ENCODE results near the gene PTPRB. TPM values are rescaled to one million over a fixed set of nuclear protein-coding genes. Genes with fewer than 3 reads are reported as not detected.

Gene PTPRB
- total and polyA plus RNA-seq, 2 donors (not counting 1 experiment from before 2014, with no cell fraction given), result 0.66 to 1.6 TPM

- H4K20me1 ChIP-seq (ENCODE audit: control insufficient read depth, extremely low read depth, insufficient read depth, low read length), result no peaks in the 10 kb centered on the region
- H3K27ac ChIP-seq (ENCODE audit: insufficient read depth, low read length), result no peak overlapping the region
- TF ChIP-seq CTCF (conservative IDR thresholded peaks at IDR 0.05 in 1 of 2, IDR thresholded peaks at IDR 0.05 in 1 of 2; ENCODE audit: low read depth in 1 of 2, low read length in 2 of 2) (no peak), EZH2 (IDR thresholded peaks at IDR 0.05; ENCODE audit: low read length, missing control alignments) (no peak)
- no peak overlapping the region for H3K9ac ChIP-seq (ENCODE audit: insufficient read depth, low read length)
- no peaks in the 10 kb centered on the region for H3K36me3 ChIP-seq (ENCODE audit: control insufficient read depth, insufficient read depth, low read length)
- no peaks in the 10 kb centered on the region for H3K27me3 ChIP-seq (ENCODE audit: control insufficient read depth, insufficient read depth, low read length)
- no peak overlapping the region for H2AFZ ChIP-seq (ENCODE audit: low read length)
- no peak for DNase-seq (ENCODE audit: low read depth in 2 of 2)
- no peaks in the 10 kb centered on the region for H3K79me2 ChIP-seq (ENCODE audit: control insufficient read depth, insufficient read depth, low read length)
- H3K9me3 ChIP-seq (ENCODE audit: control insufficient read depth, insufficient read depth, low read depth, low read length), result no peaks in the 10 kb centered on the region
- no peak overlapping the region for H3K4me2 ChIP-seq (ENCODE audit: extremely low read depth, insufficient read depth, low read length)
- no peak overlapping the region for H3K4me3 ChIP-seq (replicated peaks in 1 of 4; ENCODE audit: control extremely low read depth in 1 of 4, insufficient read depth in 1 of 4, low read depth in 3 of 4, low read length in 4 of 4)
- no peaks in the 10 kb centered on the region for H3K4me1 ChIP-seq (ENCODE audit: control insufficient read depth, extremely low read depth, insufficient read depth, low read length)
Measured at GRCh38 chr12:70667253-70667652, 30.0 kb upstream of the PTPRB start.

GRCh38 chr12:70666364-70666763 lies 29.1 kb upstream of the PTPRB start:
- H3K4me3 ChIP-seq (replicated peaks in 1 of 4; ENCODE audit: control extremely low read depth in 1 of 4, insufficient read depth in 1 of 4, low read depth in 3 of 4, low read length in 4 of 4), result no peak overlapping the region
- no peak overlapping the region for H2AFZ ChIP-seq (ENCODE audit: low read length)
- no peaks in the 10 kb centered on the region for H3K79me2 ChIP-seq (ENCODE audit: control insufficient read depth, insufficient read depth, low read length)
- no peaks in the 10 kb centered on the region for H3K9me3 ChIP-seq (ENCODE audit: control insufficient read depth, insufficient read depth, low read depth, low read length)
- H3K4me1 ChIP-seq (ENCODE audit: control insufficient read depth, extremely low read depth, insufficient read depth, low read length), result peaks cover 1% of the 10 kb centered on the region
- no peaks in the 10 kb centered on the region for H4K20me1 ChIP-seq (ENCODE audit: control insufficient read depth, extremely low read depth, insufficient read depth, low read length)
- no peak overlapping the region for H3K27ac ChIP-seq (ENCODE audit: insufficient read depth, low read length)
- DNase-seq (ENCODE audit: low read depth in 2 of 2), result no peak
- no peak overlapping the region for H3K9ac ChIP-seq (ENCODE audit: insufficient read depth, low read length)
- H3K4me2 ChIP-seq (ENCODE audit: extremely low read depth, insufficient read depth, low read length), result no peak overlapping the region
- no peaks in the 10 kb centered on the region for H3K36me3 ChIP-seq (ENCODE audit: control insufficient read depth, insufficient read depth, low read length)
- TF ChIP-seq CTCF (conservative IDR thresholded peaks at IDR 0.05 in 1 of 2, IDR thresholded peaks at IDR 0.05 in 1 of 2; ENCODE audit: low read depth in 1 of 2, low read length in 2 of 2), result no peak
- H3K27me3 ChIP-seq (ENCODE audit: control insufficient read depth, insufficient read depth, low read length), result no peaks in the 10 kb centered on the region

GRCh38 chr12:70664465-70664881 lies 27.2 kb upstream of the PTPRB start:
- H3K4me2 ChIP-seq (ENCODE audit: extremely low read depth, insufficient read depth, low read length), result no peak overlapping the region
- no peaks in the 10 kb centered on the region for H3K27me3 ChIP-seq (ENCODE audit: control insufficient read depth, insufficient read depth, low read length)
- no peak overlapping the region for H3K9ac ChIP-seq (ENCODE audit: insufficient read depth, low read length)
- no peak overlapping the region for H3K4me3 ChIP-seq (replicated peaks in 1 of 4; ENCODE audit: control extremely low read depth in 1 of 4, insufficient read depth in 1 of 4, low read depth in 3 of 4, low read length in 4 of 4)
- no peak overlapping the region for H3K27ac ChIP-seq (ENCODE audit: insufficient read depth, low read length)
- H3K9me3 ChIP-seq (ENCODE audit: control insufficient read depth, insufficient read depth, low read depth, low read length), result no peaks in the 10 kb centered on the region
- H3K4me1 ChIP-seq (ENCODE audit: control insufficient read depth, extremely low read depth, insufficient read depth, low read length), result peaks cover 2% of the 10 kb centered on the region
- H3K36me3 ChIP-seq (ENCODE audit: control insufficient read depth, insufficient read depth, low read length), result no peaks in the 10 kb centered on the region
- H4K20me1 ChIP-seq (ENCODE audit: control insufficient read depth, extremely low read depth, insufficient read depth, low read length), result no peaks in the 10 kb centered on the region
- TF ChIP-seq CTCF (conservative IDR thresholded peaks at IDR 0.05 in 1 of 2, IDR thresholded peaks at IDR 0.05 in 1 of 2; ENCODE audit: low read depth in 1 of 2, low read length in 2 of 2), result no peak
- no peak for TF ChIP-seq EZH2 (IDR thresholded peaks at IDR 0.05; ENCODE audit: low read length, missing control alignments)
- no peak overlapping the region for H2AFZ ChIP-seq (ENCODE audit: low read length)
- H3K79me2 ChIP-seq (ENCODE audit: control insufficient read depth, insufficient read depth, low read length), result no peaks in the 10 kb centered on the region
- peak in 1 of 2 donors; percentile 82 for DNase-seq (ENCODE audit: low read depth in 2 of 2)
